Measurements from ENCODE around the gene PRKACA.
A peak's percentile ranks its signal among the peaks of the same experiment; 100 is the strongest.

PRKACA gene

GRCh38 chr19:14089662-14090508 lies 27.7 kb downstream of the PRKACA start:
- TF ChIP-seq ZFX (IDR thresholded peaks at IDR 0.05), result no peak
- no peak for TF ChIP-seq CTCF (conservative IDR thresholded peaks at IDR 0.05)
- H3K27ac ChIP-seq, result peak overlapping the region; percentile 93

GRCh38 chr19:14089412-14089661 lies 28.2 kb downstream of the PRKACA start:
- peak overlapping the region; percentile 93 for H3K27ac ChIP-seq
- no peak for TF ChIP-seq CTCF (conservative IDR thresholded peaks at IDR 0.05)
- no peak for TF ChIP-seq ZFX (IDR thresholded peaks at IDR 0.05)

- no peak overlapping the region for H3K27ac ChIP-seq
Observed at GRCh38 chr19:14088634-14089411, 28.7 kb downstream of the PRKACA start.

GRCh38 chr19:14086098-14086497 lies 31.5 kb downstream of the PRKACA start:
- no peak for TF ChIP-seq ZFX (IDR thresholded peaks at IDR 0.05)
- TF ChIP-seq CTCF (conservative IDR thresholded peaks at IDR 0.05), result no peak
- no peak overlapping the region for H3K27ac ChIP-seq

More at GRCh38 chr19:14088634-14089411, 28.7 kb downstream of the PRKACA start:
- TF ChIP-seq CTCF (conservative IDR thresholded peaks at IDR 0.05) (no peak), ZFX (IDR thresholded peaks at IDR 0.05) (no peak)

- TF ChIP-seq ZFX (IDR thresholded peaks at IDR 0.05) (no peak), CTCF (conservative IDR thresholded peaks at IDR 0.05) (no peak)
Observed at GRCh38 chr19:14085309-14085995, 32.1 kb downstream of the PRKACA start, which contains the start of gene C19orf67. Gene C19orf67, minus strand, starts transcription at chr19:14085783. Its CDS starts 156 bp downstream, at chr19:14085627.

GRCh38 chr19:14082675-14082960 lies 34.9 kb downstream of the PRKACA start:
- H3K27ac ChIP-seq, result no peak overlapping the region; the same call in 1 of the 2 replicates

More at GRCh38 chr19:14085309-14085995, 32.1 kb downstream of the PRKACA start, which contains the start of gene C19orf67:
- H3K27ac ChIP-seq, result no peak within 1 kb of the TSS

More at GRCh38 chr19:14082675-14082960, 34.9 kb downstream of the PRKACA start:
- TF ChIP-seq CTCF (conservative IDR thresholded peaks at IDR 0.05) (no peak), ZFX (IDR thresholded peaks at IDR 0.05) (no peak)

Measured in C4-2B (cell line).